Smooth muscle cell (in vitro differentiated cells): ENCODE data around the gene AVL9. TPM values are rescaled to one million over a fixed set of nuclear protein-coding genes. Genes with fewer than 3 reads are reported as not detected.

Experiments
- polyA plus RNA-seq: library from polyadenylated mRNA; unstranded; fragments of >200 nt; fragmentation: Nextera tagmentation; extraction: Ambion mirVana; gene quantifications from 2 replicates; pipeline ENCODE4 v1.2.1, GENCODE V29; 2016
- total RNA-seq: library from RNA; depleted of rRNA; stranded (reverse); fragments of >200 nt; gene quantifications from 2 replicates; pipeline ENCODE4 v1.2.3, GENCODE V29; 2014

AVL9 gene
- total and polyA plus RNA-seq, 2 experiments from 2014 or later: 13.1 to 32.3 TPM

Other genes starting within 250 kb of the AVL9 start
- 65.0 and 70.0 TPM in 2 replicates for gene LSM5, start 5.1 kb upstream of the AVL9 start, total RNA-seq
- 89.6 and 98.1 TPM in 2 replicates for gene LSM5, start 5.1 kb upstream of the AVL9 start, polyA plus RNA-seq